ENCODE results near the gene TIPRL. TPM values are rescaled to one million over a fixed set of nuclear protein-coding genes. Genes with fewer than 3 reads are reported as not detected.

The TIPRL gene
- total RNA-seq, 6 donors from 2014 or later: 7.2 to 26.1 (median 18.4) TPM

- no peak for ATAC-seq (ENCODE audit: low FRiP score in 2 of 2)
- 81 to 87% methylated on average over 5 of the region's 5 CpGs for WGBS, 2 donors
- TF ChIP-seq POLR2A (IDR thresholded peaks at IDR 0.05) (no peak), POLR2AphosphoS5 (IDR thresholded peaks at IDR 0.05) (no peak), EP300 (IDR thresholded peaks at IDR 0.05) (no peak)
- TF ChIP-seq, protein P1, sequence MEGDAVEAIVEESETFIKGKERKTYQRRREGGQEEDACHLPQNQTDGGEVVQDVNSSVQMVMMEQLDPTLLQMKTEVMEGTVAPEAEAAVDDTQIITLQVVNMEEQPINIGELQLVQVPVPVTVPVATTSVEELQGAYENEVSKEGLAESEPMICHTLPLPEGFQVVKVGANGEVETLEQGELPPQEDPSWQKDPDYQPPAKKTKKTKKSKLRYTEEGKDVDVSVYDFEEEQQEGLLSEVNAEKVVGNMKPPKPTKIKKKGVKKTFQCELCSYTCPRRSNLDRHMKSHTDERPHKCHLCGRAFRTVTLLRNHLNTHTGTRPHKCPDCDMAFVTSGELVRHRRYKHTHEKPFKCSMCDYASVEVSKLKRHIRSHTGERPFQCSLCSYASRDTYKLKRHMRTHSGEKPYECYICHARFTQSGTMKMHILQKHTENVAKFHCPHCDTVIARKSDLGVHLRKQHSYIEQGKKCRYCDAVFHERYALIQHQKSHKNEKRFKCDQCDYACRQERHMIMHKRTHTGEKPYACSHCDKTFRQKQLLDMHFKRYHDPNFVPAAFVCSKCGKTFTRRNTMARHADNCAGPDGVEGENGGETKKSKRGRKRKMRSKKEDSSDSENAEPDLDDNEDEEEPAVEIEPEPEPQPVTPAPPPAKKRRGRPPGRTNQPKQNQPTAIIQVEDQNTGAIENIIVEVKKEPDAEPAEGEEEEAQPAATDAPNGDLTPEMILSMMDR (IDR thresholded peaks at IDR 0.05): no peak
- Histone ChIP-seq H3K9me3 (no peaks in the 10 kb centered on the region), H3K36me3 (no peaks in the 10 kb centered on the region), H3K4me3 (no peak overlapping the region), H3K27ac (no peak overlapping the region), H3K27me3 (peaks cover 0 to 11% (median 0%) of the 10 kb centered on the region in 4 donors), H3K4me1 (peaks cover 10 to 30% (median 18%) of the 10 kb centered on the region in 4 donors)
- no peak for DNase-seq
These were observed 40.6 kb upstream of the TIPRL start for GRCh38 chr1:168138134-168138533.

DNA sequence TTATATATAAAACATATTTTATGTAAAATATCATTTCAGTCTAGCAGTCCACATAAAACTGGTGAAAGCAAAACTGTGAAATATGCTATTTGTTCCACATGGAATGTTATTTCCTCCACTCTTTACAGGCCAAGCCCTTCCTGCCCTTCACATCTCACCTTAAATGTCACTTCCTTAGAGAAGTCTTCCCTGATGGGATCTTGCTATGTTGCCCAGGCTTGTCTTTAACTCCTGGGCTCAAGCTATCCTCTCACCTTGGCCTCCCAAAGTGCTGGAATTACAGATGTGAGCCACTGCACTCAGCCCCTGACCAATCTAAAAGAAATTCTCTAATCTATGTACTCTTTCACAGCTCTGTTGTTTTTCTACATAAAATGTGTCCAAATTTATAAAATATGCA, 39.7 kb upstream of the TIPRL start:
- Histone ChIP-seq H3K9me3 (no peaks in the 10 kb centered on the region), H3K4me1 (peaks cover 10 to 30% (median 18%) of the 10 kb centered on the region in 4 donors), H3K36me3 (no peaks in the 10 kb centered on the region), H3K4me3 (no peak overlapping the region), H3K27ac (no peak overlapping the region), H3K27me3 (peaks cover 0 to 11% (median 0%) of the 10 kb centered on the region in 4 donors)
- TF ChIP-seq POLR2A (IDR thresholded peaks at IDR 0.05) (no peak), EP300 (IDR thresholded peaks at IDR 0.05) (no peak)
- TF ChIP-seq, protein P1 (IDR thresholded peaks at IDR 0.05): no peak
- ATAC-seq (ENCODE audit: low FRiP score in 2 of 2): no peak
- DNase-seq: no peak

GRCh38 chr1:168141871-168142385, 36.8 kb upstream of the TIPRL start:
- Histone ChIP-seq H3K4me3 (no peak overlapping the region), H3K4me1 (peaks cover 0 to 7% (median 2%) of the 10 kb centered on the region in 4 donors), H3K27ac (no peak overlapping the region), H3K9me3 (no peaks in the 10 kb centered on the region), H3K36me3 (no peaks in the 10 kb centered on the region), H3K27me3 (no peaks in the 10 kb centered on the region)
- ATAC-seq (ENCODE audit: low FRiP score in 2 of 2) (no peak), DNase-seq (no peak)
- 83 to 92% methylated on average over 3 of the region's 3 CpGs for WGBS, 2 donors
- TF ChIP-seq EP300 (IDR thresholded peaks at IDR 0.05) (no peak), POLR2AphosphoS5 (IDR thresholded peaks at IDR 0.05) (no peak), POLR2A (IDR thresholded peaks at IDR 0.05) (no peak)
- TF ChIP-seq, protein P1 (IDR thresholded peaks at IDR 0.05): no peak

GRCh38 chr1:168145184-168146159, 33.3 kb upstream of the TIPRL start:
- H3K36me3 ChIP-seq: no peaks in the 10 kb centered on the region
- peak; percentile 92 to 95 for ATAC-seq (ENCODE audit: low FRiP score in 2 of 2)
- H3K4me1 ChIP-seq: no peaks in the 10 kb centered on the region
- H3K27me3 ChIP-seq: no peaks in the 10 kb centered on the region
- peak in 1 of 2 donors; percentile 86 for DNase-seq
- H3K4me3 ChIP-seq: no peak overlapping the region
- no peaks in the 10 kb centered on the region for H3K9me3 ChIP-seq
- no peak overlapping the region for H3K27ac ChIP-seq
- TF ChIP-seq EP300 (IDR thresholded peaks at IDR 0.05): no peak
- TF ChIP-seq, protein P1 (IDR thresholded peaks at IDR 0.05): peak; percentile 85 to 100 (median 89)
- WGBS, 2 donors: 27 to 28% methylated on average over 14 to 15 of the region's 15 CpGs

All from upper lobe of left lung (tissue), 6 donors.